NCI-H345 (cell line): ENCODE data around the gene AEBP2.
"Not testable (repeated sequence)": the region's sequence is repeated elsewhere in the genome, so short reads cannot be mapped to it uniquely, and the experiment has no call there.

Experiments
- DNase-seq: peaks from one replicate; lab custom pipeline; 2025; lab: John Stamatoyannopoulos, UW

The AEBP2 gene

GRCh38 chr12:19507823-19508222 lies 68.5 kb downstream of the AEBP2 start:
- DNase-seq = no peak

- no peak for DNase-seq
Observed at GRCh38 chr12:19510461-19510860, 71.2 kb downstream of the AEBP2 start.

- DNase-seq = no peak
Observed at GRCh38 chr12:19515179-19515578, 75.9 kb downstream of the AEBP2 start.

GRCh38 chr12:19517583-19517982 lies 78.3 kb downstream of the AEBP2 start:
- DNase-seq = no peak

GRCh38 chr12:19518209-19518608 lies 78.9 kb downstream of the AEBP2 start:
- DNase-seq = no peak

GRCh38 chr12:19520646-19521415 lies 81.5 kb downstream of the AEBP2 start:
- DNase-seq = no peak

GRCh38 chr12:19525274-19525673 lies 86.0 kb downstream of the AEBP2 start:
- no peak for DNase-seq

GRCh38 chr12:19527866-19528265 lies 88.6 kb downstream of the AEBP2 start:
- no peak for DNase-seq

GRCh38 chr12:19528750-19529149 lies 89.5 kb downstream of the AEBP2 start:
- DNase-seq = no peak

GRCh38 chr12:19529951-19530636 lies 90.8 kb downstream of the AEBP2 start:
- DNase-seq = no peak

- DNase-seq = no peak
Observed at GRCh38 chr12:19530637-19531023, 91.3 kb downstream of the AEBP2 start.

GRCh38 chr12:19533567-19533966 lies 94.3 kb downstream of the AEBP2 start:
- no peak for DNase-seq

- DNase-seq = no peak
Observed at GRCh38 chr12:19539071-19539470, 99.8 kb downstream of the AEBP2 start.

GRCh38 chr12:19539836-19540235 lies 100.5 kb downstream of the AEBP2 start:
- DNase-seq = no peak

GRCh38 chr12:19542606-19543005 lies 103.3 kb downstream of the AEBP2 start:
- DNase-seq = no peak

- no peak for DNase-seq
Observed at GRCh38 chr12:19544353-19544752, 105.1 kb downstream of the AEBP2 start.

GRCh38 chr12:19545301-19545700 lies 106.0 kb downstream of the AEBP2 start:
- no peak for DNase-seq

- no peak for DNase-seq
Observed at GRCh38 chr12:19546027-19546426, 106.7 kb downstream of the AEBP2 start.

- DNase-seq = no peak
Observed at GRCh38 chr12:19546611-19547162, 107.4 kb downstream of the AEBP2 start.

- no peak for DNase-seq
Observed at GRCh38 chr12:19547271-19547671, 108.0 kb downstream of the AEBP2 start.

- no peak for DNase-seq
Observed at GRCh38 chr12:19548834-19549233, 109.5 kb downstream of the AEBP2 start.

GRCh38 chr12:19550626-19551025 lies 111.3 kb downstream of the AEBP2 start:
- no peak for DNase-seq

GRCh38 chr12:19552441-19553097 lies 113.3 kb downstream of the AEBP2 start:
- not testable (repeated sequence) for DNase-seq
